A549 treated with GW870086 at 1 μM for 4 hours (cell line): ENCODE measurements around the gene IL6ST. TPM values are rescaled to one million over a fixed set of nuclear protein-coding genes. Genes with fewer than 3 reads are reported as not detected.

Experiments used
- total RNA-seq: library from RNA; stranded (reverse); fragments of 200-300 nt; extraction: Qiagen RNA extraction; gene quantifications from 5 replicates; pipeline ENCODE4 v1.2.3, GENCODE V29; 2022; ENCODE audit warnings: low read depth

Gene IL6ST
- 44.6 to 87.2 TPM (median 76.5 TPM) in 5 replicates for total RNA-seq

DNA sequence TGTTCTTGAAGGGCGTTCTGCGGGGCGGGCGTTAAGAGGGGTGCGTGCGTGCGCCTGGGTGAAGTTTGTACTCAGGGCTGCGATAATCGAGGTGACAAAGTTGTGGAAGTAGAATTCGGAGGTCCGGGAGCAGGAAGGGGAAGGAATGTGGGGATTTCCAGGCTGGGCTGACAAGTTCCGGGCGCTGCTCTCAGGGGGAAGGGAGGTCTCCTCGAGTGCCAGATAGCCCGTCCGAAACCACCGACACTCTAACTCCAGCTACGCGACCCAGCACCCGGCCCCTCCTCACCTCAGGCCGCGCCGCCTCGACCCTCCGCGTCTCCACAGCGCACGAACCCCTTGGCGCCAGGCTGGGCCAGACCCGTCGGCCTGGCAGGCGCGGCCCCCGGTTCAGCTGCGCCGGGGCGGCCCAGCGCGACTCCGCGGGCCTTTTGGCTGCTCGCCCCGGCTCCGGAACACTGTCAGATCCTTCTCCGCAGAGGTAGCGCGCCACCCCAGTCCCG, at the start of gene IL6ST:
Gene IL6ST, minus strand, starts transcription at position 469 of the 503 bp plus-strand sequence. CDS start 18,685 bp downstream, outside the sequence.

Other genes starting within 250 kb of the IL6ST start
- 1.2 to 1.8 TPM (median 1.5 TPM) in 5 replicates for gene IL31RA, start 143.6 kb downstream of the IL6ST start, total RNA-seq
- gene ANKRD55, start 238.4 kb upstream of the IL6ST start, total RNA-seq = 0.07 TPM in 1 of 5 replicates, not detected in the others